Epithelial cell of esophagus (primary cell): Measurements from ENCODE around the gene TMEM87A.

Source experiments
- DNase-seq: peaks from one replicate; pipeline ENCODE4 v3.0.0; 2010; ENCODE audit warnings: low read depth
- H3K4me3 ChIP-seq: 2 replicates; pipeline ENCODE4 v1.5.1; 2011; ENCODE audit warnings: mild to moderate bottlenecking, low read length, control low read depth
- CTCF ChIP-seq: IDR thresholded peaks from 2 replicates; pipeline ENCODE4 v1.5.1; 2011; ENCODE audit warnings: low read depth, mild to moderate bottlenecking, low read length, control low read depth, inconsistent platforms; ENCODE audit not compliant: insufficient read depth; ENCODE audit errors: missing control alignments

Gene TMEM87A

GRCh38 chr15:42182328-42182886, 90.8 kb downstream of the TMEM87A start:
- DNase-seq = no peak
- H3K4me3 ChIP-seq = no peak overlapping the region
- TF ChIP-seq CTCF = no peak

GRCh38 chr15:42178056-42178455, 95.2 kb downstream of the TMEM87A start:
- H3K4me3 ChIP-seq = no peak overlapping the region
- TF ChIP-seq CTCF = no peak
- no peak for DNase-seq

GRCh38 chr15:42175671-42176070, 97.6 kb downstream of the TMEM87A start:
- no peak for DNase-seq
- H3K4me3 ChIP-seq = no peak overlapping the region
- no peak for TF ChIP-seq CTCF

GRCh38 chr15:42172475-42172874, 100.8 kb downstream of the TMEM87A start:
- no peak overlapping the region for H3K4me3 ChIP-seq
- DNase-seq = no peak
- no peak for TF ChIP-seq CTCF

- no peak for TF ChIP-seq CTCF
- H3K4me3 ChIP-seq = no peak overlapping the region
- no peak for DNase-seq
Observed at GRCh38 chr15:42171795-42172194, 101.4 kb downstream of the TMEM87A start.

- DNase-seq = no peak
- no peak for TF ChIP-seq CTCF
- no peak overlapping the region for H3K4me3 ChIP-seq
Observed at GRCh38 chr15:42171122-42171521, 102.1 kb downstream of the TMEM87A start.

- no peak for TF ChIP-seq CTCF
- DNase-seq = no peak
Observed at GRCh38 chr15:42166225-42166940, 106.8 kb downstream of the TMEM87A start.

More at GRCh38 chr15:42166225-42166940, 106.8 kb downstream of the TMEM87A start:
- no peak overlapping the region for H3K4me3 ChIP-seq
